GM20431 (cell line): ENCODE results near the gene RBM28.

Experiments
- in situ Hi-C: fragments of 300-500 bp; cut with MseI, MboI; formaldehyde crosslinking; loops from one replicate; pipeline ENCODE4 v1.15.0; 2020; ENCODE audit warnings: low sequenced_read_pairs; ENCODE audit not compliant: unreplicated experiment

Gene RBM28

DNA sequence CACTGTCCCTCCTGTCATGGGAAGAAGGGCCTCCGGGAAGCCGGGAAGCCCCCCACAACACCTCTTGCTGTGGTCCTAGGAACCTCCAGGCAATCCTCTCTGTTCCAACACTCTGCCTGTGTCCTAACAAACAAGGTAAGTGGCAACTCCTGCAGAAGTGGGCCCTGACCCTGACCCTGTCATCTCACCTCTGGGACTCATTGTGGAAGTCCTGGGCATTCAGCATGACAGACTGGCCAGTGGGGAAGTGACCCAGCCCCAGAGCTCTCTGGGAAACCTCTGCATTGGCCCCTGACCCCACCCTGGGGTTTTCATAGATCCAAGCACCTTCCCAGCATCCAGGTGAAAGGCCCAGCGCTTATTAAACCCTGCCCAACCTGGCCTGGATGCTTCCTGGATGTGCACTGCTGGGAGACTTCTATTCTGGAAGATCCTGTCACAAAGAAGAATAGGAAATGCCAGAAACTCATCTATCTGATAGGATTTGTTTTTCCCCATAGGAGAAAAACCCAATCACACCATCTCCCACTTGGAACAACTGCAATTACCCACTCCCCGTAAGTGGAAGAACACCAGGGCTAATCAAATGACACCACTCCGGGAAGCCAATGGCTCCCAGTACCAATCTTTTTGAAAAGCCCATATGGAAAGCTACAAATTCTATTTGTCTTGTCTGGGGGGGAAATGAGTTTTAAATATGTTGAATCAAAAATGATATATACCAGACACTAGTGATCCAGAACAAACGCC lies 78.4 kb downstream of the RBM28 start:
- in situ Hi-C loops: no loop called here

GRCh38 chr7:128264477-128264876 lies 79.2 kb downstream of the RBM28 start:
- in situ Hi-C loops: no loop called here

DNA sequence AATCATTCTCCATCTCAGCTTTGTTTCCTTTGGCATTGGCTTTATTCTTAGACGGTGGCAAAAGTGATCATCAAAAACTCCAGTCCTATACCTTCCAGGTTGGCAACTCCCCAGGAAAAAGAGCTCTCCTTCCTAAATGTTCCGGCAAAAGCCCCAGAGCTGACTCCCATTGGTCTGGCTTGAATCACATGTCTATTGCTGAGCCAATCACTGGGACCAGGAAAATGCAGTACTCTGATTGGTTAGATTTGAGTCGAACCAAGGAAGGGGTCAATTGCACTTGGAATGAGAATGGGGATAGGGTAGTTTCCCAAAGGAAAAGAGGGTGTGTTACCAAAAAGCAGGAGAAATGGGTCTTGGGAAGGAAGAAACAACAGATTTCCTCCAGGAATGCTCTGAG lies 80.3 kb downstream of the RBM28 start:
- in situ Hi-C loops: no loop called here

- in situ Hi-C loops: no loop called here
Measured at GRCh38 chr7:128262273-128263028, 81.3 kb downstream of the RBM28 start.

- in situ Hi-C loops: no loop called here
Measured at GRCh38 chr7:128260069-128260795, 83.5 kb downstream of the RBM28 start.

DNA sequence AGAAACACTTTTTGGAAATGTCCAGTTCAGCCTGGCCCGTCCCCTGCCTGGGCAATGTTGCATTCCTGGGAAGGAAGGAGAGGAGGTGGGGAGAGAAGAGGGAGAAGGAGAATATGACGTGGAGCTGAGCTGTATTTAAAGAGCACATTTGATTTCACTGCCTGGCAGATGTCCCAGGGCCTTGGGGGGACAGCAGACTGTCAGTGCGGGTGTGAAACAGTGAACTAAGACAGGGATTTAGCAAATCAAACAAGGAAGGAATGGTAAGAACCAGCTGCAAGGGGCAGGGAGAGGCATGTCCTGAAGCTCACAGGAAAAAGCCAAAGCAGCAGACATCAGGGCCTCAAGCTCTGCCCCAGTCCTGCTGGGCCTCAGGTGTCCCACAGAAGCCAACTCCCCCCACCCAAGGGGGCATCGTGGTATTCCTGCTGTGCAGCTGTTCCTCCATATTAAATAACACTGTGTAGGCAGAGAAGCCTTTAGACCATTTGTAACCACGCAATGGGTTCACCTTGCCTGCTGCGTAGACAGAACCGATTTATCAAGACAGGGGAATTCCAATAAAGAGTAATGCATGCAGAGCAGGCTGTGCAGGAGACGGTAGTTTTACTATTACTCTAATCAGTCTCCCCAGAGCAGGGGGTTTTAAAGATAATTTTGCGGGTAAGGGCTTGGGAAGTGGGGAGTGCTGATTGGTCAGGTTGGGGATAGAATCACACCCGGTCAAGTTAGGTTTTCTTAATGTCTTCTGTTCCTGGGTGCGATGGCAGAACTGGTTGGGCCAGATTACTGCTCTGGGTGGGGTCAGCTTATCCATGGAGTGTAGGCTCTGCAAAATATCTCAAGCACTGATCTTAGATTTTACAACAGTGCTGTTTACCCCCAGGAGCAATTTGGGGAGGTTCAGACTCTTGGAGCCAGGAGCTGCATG lies 84.3 kb downstream of the RBM28 start:
- in situ Hi-C loops: no loop called here

- in situ Hi-C loops: no loop called here
Measured at GRCh38 chr7:128257458-128257857, 86.2 kb downstream of the RBM28 start.

- in situ Hi-C loops: no loop called here
Measured at GRCh38 chr7:128255271-128255670, 88.4 kb downstream of the RBM28 start.

DNA sequence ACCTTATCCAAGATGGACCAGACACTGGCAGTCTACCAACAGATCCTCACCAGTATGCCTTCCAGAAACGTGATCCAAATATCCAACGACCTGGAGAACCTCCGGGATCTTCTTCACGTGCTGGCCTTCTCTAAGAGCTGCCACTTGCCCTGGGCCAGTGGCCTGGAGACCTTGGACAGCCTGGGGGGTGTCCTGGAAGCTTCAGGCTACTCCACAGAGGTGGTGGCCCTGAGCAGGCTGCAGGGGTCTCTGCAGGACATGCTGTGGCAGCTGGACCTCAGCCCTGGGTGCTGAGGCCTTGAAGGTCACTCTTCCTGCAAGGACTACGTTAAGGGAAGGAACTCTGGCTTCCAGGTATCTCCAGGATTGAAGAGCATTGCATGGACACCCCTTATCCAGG lies 89.2 kb downstream of the RBM28 start:
- in situ Hi-C loops: no loop called here

GRCh38 chr7:128253701-128254100 lies 90.0 kb downstream of the RBM28 start:
- in situ Hi-C loops: no loop called here

DNA sequence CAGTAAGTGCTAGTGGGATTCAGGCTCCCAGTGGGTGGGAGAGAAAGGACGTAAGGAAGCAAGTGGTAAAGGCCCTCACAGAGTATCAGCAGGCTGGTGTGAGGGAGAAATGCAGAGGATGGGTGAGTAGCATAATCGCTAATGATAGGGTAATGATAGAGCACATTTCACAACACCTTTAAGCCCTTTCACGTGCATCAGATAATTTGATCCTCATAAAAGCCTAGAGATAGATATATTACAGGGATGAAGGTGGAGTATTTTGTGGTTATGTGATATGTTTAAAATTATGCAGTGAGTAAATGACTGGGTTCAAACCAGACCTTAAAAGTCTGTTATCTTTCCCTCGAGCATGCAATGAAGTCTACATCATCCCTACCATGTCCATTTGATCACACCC lies 92.4 kb downstream of the RBM28 start:
- in situ Hi-C loops: no loop called here
